SKM-1 treated with dmso at 0.1 percent for 144 hours (cell line): Measurements from ENCODE around the gene ELANE.
A peak's percentile ranks its signal among the peaks of the same experiment; 100 is the strongest.
"Not testable (repeated sequence)": the region's sequence is repeated elsewhere in the genome, so short reads cannot be mapped to it uniquely, and the experiment has no call there.

Experiments
- DNase-seq: peaks from one replicate; lab custom pipeline; 2025; ENCODE audit not compliant: unreplicated experiment; lab: John Stamatoyannopoulos, UW

Gene ELANE

DNA sequence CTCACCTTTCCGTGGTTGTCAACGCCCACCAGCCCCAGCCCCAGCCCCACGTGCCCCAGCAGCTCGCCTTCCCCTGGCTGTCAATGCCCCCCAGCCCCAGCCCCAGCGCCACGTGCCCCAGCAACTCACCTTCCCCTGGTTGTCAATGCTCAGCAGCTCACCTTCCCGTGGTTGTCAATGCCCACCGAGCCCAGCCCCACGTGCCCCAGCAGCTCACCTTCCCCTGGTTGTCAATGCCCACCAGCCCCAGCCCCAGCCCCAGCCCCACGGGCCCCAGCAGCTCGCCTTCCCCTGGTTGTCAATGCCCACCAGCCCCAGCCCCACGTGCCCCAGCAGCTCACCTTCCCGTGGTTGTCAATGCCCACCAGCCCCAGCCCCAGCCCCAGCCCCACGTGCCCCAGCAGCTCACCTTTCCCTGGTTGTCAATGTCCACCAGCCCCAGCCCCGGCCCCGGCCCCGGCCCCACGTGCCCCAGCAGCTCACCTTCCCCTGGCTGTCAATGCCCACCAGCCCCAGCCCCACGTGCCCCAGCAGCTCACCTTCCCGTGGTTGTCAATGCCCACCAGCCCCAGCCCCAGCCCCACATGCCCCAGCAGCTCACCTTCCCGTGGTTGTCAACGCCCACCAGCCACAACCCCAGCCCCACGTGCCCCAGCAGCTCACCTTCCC lies 26.0 kb downstream of the ELANE start:
- not testable (repeated sequence) for DNase-seq

DNA sequence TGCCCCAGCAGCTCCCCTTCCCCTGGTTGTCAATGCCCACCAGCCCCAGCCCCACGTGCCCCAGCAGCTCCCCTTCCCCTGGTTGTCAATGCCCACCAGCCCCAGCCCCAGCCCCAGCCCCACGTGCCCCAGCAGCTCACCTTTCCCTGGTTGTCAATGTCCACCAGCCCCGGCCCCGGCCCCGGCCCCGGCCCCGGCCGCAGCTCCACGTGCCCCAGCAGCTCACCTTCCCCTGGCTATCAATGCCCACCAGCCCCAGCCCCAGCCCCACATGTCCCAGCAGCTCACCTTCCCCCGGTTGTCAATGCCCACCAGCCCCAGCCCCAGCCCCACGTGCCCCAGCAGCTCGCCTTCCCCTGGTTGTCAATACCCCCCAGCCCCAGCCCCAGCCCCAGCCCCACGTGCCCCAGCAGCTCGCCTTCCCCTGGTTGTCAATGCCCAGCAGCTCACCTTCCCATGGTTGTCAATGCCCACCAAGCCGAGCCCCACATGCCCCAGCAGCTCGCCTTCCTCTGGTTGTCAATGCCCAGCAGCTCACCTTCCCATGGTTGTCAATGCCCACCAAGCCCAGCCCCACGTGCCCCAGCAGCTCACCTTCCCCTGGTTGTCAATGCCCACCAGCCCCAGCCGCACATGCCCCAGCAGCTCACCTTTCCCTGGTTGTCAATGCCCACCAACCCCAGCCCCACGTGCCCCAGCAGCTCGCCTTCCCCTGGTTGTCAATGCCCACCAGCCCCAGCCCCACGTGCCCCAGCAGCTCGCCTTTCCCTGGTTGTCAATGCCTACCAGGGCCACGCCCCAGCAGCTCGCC lies 26.9 kb downstream of the ELANE start:
- DNase-seq, result not testable (repeated sequence)

DNA sequence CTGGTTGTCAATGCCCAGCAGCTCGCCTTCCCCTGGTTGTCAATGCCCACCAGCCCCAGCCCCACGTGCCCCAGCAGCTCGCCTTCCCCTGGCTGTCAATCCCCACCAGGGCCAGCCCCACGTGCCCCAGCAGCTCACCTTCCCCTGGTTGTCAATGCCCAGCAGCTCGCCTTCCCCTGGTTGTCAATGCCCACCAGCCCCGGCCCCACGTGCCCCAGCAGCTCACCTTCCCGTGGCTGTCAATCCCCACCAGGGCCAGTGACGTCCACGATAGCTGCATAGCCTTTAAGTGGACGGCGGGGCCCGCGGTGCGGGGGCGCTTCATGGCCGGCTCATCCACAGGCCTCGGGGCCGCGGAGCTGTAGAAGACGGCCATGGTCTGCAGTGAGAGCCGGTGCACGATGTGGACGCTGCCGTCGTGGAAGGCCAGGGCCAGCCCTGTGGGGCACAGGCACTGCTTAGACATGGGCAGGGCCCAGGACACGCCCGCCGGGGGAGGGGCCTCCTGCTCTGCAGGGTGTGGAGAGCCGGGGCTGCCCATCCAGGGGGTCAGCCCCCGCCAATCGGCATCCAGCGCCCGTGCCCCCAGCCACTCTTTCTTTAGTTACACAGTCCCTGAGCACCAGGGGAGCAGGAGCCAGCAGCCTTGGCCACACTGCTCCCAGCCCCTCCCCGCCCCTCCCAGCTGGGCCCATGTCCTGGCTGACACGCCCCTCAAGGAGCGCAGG lies 27.8 kb downstream of the ELANE start:
- no peak for DNase-seq

- DNase-seq, result no peak
Measured at GRCh38 chr19:881385-882071, 29.4 kb downstream of the ELANE start.

- DNase-seq, result no peak
Measured at GRCh38 chr19:882871-883497, 30.9 kb downstream of the ELANE start.

DNA sequence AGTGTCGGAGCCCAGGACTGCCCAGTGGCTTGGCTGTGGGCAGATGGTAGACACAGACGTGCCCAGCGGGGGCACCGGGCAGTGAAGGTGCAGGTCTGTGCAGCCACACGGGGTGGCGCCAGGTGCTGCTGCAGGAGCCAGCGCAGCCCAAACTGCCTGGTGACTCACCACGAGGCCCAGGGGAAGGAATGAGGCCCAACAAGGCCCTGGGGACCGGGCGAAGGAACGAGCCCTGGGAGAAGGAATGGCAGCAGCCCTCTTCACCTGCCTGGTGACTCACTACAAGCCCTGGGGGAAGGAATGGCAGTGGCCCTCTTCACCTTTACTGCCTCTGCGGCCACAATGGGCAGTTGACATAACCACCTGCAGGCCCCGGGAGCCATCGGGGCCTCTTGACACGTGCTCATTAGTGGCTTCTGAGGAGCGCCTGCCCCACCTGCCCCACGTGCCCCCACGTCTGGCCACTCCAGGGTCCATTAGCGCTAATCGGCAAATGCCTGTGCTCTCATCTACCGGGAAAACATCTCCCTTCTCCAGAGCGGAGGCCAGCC lies 31.6 kb downstream of the ELANE start:
- no peak for DNase-seq

GRCh38 chr19:884420-885211 lies 32.5 kb downstream of the ELANE start:
- DNase-seq, result no peak

- no peak for DNase-seq
Measured at GRCh38 chr19:885536-886224, 33.6 kb downstream of the ELANE start.

DNA sequence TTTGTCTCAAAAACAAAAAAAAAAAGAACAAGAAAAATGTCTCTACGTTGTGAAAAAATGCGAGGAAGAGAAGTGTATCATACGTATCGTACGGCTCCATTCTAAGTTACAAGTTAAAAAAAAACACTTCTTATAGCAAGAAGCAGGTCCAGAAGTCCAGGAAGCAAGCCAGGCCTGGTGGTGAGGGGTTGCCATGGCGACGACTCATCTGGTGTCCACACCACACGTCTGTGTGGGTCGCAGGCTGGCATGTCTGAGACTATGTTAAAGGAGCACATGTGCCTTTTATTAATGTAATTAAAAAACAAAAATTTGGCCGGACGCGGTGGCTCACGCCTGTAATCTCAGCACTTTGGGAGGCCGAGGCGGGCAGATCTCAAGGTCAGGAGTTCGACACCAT lies 35.0 kb downstream of the ELANE start:
- DNase-seq, result no peak

GRCh38 chr19:887599-887998 lies 35.5 kb downstream of the ELANE start:
- no peak for DNase-seq

- no peak for DNase-seq
Measured at GRCh38 chr19:888581-889385, 36.7 kb downstream of the ELANE start.

- no peak for DNase-seq
Measured at GRCh38 chr19:889662-890295, 37.7 kb downstream of the ELANE start.

- DNase-seq, result no peak
Measured at GRCh38 chr19:890831-891230, 38.7 kb downstream of the ELANE start.

- not testable (repeated sequence) for DNase-seq
Measured at GRCh38 chr19:891421-892200, 39.5 kb downstream of the ELANE start.

DNA sequence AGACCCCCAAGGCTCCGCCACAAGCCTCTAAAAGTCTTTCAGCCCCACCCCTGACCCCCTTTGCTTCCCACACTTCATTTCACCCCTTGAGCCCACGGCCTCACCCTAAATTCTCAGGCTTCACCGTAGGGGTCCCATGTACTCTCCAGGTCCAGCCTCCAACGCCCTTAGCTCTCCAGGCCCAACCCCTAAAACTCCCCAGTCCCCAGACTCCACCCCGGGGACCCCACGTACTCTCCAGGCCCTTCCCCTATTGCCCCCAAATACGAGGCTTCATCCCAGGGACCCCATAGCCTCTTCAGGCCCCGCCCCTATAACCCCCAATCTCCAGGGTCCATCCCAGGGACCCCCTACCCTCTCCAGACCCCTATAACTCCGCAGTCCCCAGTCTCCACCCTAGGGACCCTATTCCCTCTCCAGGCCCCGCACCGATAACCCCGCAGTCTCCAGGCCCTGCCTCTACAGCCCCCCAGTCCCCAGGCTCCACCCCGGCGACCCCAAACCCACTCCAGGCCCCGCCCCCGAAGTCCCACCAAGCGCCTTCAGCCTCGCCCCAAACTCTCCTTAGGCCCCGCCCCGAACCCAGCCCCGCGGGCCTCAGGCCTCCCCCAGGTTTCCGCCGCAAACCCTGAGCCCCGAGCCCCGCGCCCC lies 40.3 kb downstream of the ELANE start:
- DNase-seq, result no peak

GRCh38 chr19:892894-893689 lies 41.0 kb downstream of the ELANE start, which contains the start of the genes MED16 and RNU6-9:
Gene MED16, minus strand, starts transcription at chr19:893187. Its CDS starts 2,056 bp downstream, at chr19:891131.
Gene RNU6-9, plus strand, starts transcription at chr19:893484.
- DNase-seq, result peak; percentile 90
